HEK293 (cell line): ENCODE results near the gene TCF21.

Source experiments
- KLF8 ChIP-seq: fragments of 450-650 bp; formaldehyde crosslinking; IDR thresholded peaks from 2 replicates; pipeline ENCODE4 v1.5.1; 2016; ENCODE audit warnings: missing biosample characterization, missing genetic modification characterization
- ZBTB48 ChIP-seq: fragments of 450-650 bp; formaldehyde crosslinking; IDR thresholded peaks from 2 replicates; pipeline ENCODE4 v1.5.1; 2016; ENCODE audit warnings: missing biosample characterization, missing genetic modification characterization
- ZNF121 ChIP-seq: fragments of 450-650 bp; formaldehyde crosslinking; IDR thresholded peaks from 2 replicates; pipeline ENCODE4 v1.5.1; 2016; ENCODE audit warnings: missing biosample characterization, missing genetic modification characterization
- ZNF292 ChIP-seq: fragments of 450-650 bp; formaldehyde crosslinking; IDR thresholded peaks from 2 replicates; pipeline ENCODE4 v1.5.1; 2016; ENCODE audit warnings: low read depth, missing biosample characterization, missing genetic modification characterization, borderline replicate concordance
- ZNF521 ChIP-seq: fragments of 450-650 bp; formaldehyde crosslinking; IDR thresholded peaks from 2 replicates; pipeline ENCODE4 v1.5.1; 2017; ENCODE audit warnings: missing biosample characterization, mild to moderate bottlenecking, missing genetic modification characterization
- ZNF621 ChIP-seq: fragments of 450-650 bp; formaldehyde crosslinking; IDR thresholded peaks from 2 replicates; pipeline ENCODE4 v1.5.1; 2017; ENCODE audit warnings: missing biosample characterization, missing genetic modification characterization
- ZNF76 ChIP-seq: fragments of 450-650 bp; formaldehyde crosslinking; IDR thresholded peaks from 2 replicates; pipeline ENCODE4; 2016; ENCODE audit warnings: low read depth, missing biosample characterization, missing genetic modification characterization, borderline replicate concordance
- ZXDB ChIP-seq: fragments of 450-650 bp; formaldehyde crosslinking; IDR thresholded peaks from 2 replicates; pipeline ENCODE4 v1.5.1; 2016; ENCODE audit warnings: missing biosample characterization, missing genetic modification characterization
- TF ChIP-seq, protein P1 (sequence below): fragments of 450-650 bp; formaldehyde crosslinking; IDR thresholded peaks from 2 replicates; pipeline ENCODE4 v1.5.1; 2016; ENCODE audit warnings: missing biosample characterization, missing genetic modification characterization
- TF ChIP-seq, protein P2 (sequence below): fragments of 450-650 bp; formaldehyde crosslinking; IDR thresholded peaks from 2 replicates; pipeline ENCODE4 v1.5.1; 2016; ENCODE audit warnings: missing biosample characterization, missing genetic modification characterization
- TF ChIP-seq, protein P3 (sequence below): fragments of 450-650 bp; formaldehyde crosslinking; IDR thresholded peaks from 2 replicates; pipeline ENCODE4 v1.5.1; 2017; ENCODE audit warnings: missing biosample characterization, missing genetic modification characterization

DNA sequence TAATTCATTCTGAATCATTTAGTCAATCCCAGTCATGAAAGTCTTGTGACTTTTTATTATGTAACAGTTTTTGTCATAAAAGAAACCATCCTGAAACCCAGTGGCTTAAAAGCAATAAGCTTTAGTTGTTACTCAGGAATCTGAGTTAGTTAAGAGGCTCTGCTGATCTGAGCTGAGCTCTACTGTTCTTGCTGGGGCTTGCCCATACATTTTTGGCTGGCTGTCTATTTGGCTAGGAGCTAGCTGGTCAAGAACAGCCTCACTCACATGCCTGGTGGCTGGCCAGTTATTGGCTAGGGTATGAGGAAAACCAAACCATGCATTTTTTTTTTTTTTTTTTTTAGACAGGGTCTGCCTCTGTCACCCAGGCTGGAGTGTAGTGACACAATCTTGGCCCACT, 10.6 kb downstream of the TCF21 start:
- TF ChIP-seq KLF8 (tag by site-specific recombination) (no peak), ZXDB (no peak), ZNF76 (tag by site-specific recombination) (no peak), ZNF121 (tag by site-specific recombination) (no peak), ZNF292 (tag by site-specific recombination) (no peak), ZNF521 (tag by site-specific recombination) (no peak), ZBTB48 (no peak), ZNF621 (tag by site-specific recombination) (no peak)
- TF ChIP-seq, protein P1, sequence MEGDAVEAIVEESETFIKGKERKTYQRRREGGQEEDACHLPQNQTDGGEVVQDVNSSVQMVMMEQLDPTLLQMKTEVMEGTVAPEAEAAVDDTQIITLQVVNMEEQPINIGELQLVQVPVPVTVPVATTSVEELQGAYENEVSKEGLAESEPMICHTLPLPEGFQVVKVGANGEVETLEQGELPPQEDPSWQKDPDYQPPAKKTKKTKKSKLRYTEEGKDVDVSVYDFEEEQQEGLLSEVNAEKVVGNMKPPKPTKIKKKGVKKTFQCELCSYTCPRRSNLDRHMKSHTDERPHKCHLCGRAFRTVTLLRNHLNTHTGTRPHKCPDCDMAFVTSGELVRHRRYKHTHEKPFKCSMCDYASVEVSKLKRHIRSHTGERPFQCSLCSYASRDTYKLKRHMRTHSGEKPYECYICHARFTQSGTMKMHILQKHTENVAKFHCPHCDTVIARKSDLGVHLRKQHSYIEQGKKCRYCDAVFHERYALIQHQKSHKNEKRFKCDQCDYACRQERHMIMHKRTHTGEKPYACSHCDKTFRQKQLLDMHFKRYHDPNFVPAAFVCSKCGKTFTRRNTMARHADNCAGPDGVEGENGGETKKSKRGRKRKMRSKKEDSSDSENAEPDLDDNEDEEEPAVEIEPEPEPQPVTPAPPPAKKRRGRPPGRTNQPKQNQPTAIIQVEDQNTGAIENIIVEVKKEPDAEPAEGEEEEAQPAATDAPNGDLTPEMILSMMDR (tag by site-specific recombination): no peak
- TF ChIP-seq, protein P2, sequence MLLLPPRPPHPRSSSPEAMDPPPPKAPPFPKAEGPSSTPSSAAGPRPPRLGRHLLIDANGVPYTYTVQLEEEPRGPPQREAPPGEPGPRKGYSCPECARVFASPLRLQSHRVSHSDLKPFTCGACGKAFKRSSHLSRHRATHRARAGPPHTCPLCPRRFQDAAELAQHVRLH (tag by site-specific recombination): no peak
- TF ChIP-seq, protein P3, sequence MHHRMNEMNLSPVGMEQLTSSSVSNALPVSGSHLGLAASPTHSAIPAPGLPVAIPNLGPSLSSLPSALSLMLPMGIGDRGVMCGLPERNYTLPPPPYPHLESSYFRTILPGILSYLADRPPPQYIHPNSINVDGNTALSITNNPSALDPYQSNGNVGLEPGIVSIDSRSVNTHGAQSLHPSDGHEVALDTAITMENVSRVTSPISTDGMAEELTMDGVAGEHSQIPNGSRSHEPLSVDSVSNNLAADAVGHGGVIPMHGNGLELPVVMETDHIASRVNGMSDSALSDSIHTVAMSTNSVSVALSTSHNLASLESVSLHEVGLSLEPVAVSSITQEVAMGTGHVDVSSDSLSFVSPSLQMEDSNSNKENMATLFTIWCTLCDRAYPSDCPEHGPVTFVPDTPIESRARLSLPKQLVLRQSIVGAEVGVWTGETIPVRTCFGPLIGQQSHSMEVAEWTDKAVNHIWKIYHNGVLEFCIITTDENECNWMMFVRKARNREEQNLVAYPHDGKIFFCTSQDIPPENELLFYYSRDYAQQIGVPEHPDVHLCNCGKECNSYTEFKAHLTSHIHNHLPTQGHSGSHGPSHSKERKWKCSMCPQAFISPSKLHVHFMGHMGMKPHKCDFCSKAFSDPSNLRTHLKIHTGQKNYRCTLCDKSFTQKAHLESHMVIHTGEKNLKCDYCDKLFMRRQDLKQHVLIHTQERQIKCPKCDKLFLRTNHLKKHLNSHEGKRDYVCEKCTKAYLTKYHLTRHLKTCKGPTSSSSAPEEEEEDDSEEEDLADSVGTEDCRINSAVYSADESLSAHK (tag by site-specific recombination): no peak
